ENCODE measurements around the gene MTIF2.
"Not testable (repeated sequence)": the region's sequence is repeated elsewhere in the genome, so short reads cannot be mapped to it uniquely, and the experiment has no call there.

The MTIF2 gene

GRCh38 chr2:55269645-55269990, 587 bp upstream of the MTIF2 start:
- no peak for TF ChIP-seq CTCF (IDR thresholded peaks at IDR 0.05; ENCODE audit: control insufficient read depth, insufficient read depth, low read depth, low read length, missing control alignments)
- peak overlapping the region; percentile 83 for H3K4me3 ChIP-seq (ENCODE audit: control insufficient read depth, low read depth, low read length)
- no peak for DNase-seq (ENCODE audit: low read depth)

GRCh38 chr2:55268288-55268906, 634 bp downstream of the MTIF2 start:
- no peak for TF ChIP-seq CTCF (IDR thresholded peaks at IDR 0.05; ENCODE audit: control insufficient read depth, insufficient read depth, low read depth, low read length, missing control alignments)
- H3K4me3 ChIP-seq (ENCODE audit: control insufficient read depth, low read depth, low read length), result peak overlapping the region; percentile 83
- DNase-seq (ENCODE audit: low read depth), result no peak

GRCh38 chr2:55259586-55259985, 9.4 kb downstream of the MTIF2 start:
- not testable (repeated sequence) for DNase-seq (ENCODE audit: low read depth); H3K4me3 ChIP-seq (ENCODE audit: control insufficient read depth, low read depth, low read length)

- no peak for TF ChIP-seq CTCF (IDR thresholded peaks at IDR 0.05; ENCODE audit: control insufficient read depth, insufficient read depth, low read depth, low read length, missing control alignments)
Measured at GRCh38 chr2:55252832-55253231, 16.2 kb downstream of the MTIF2 start.

GRCh38 chr2:55247025-55247424, 22.0 kb downstream of the MTIF2 start:
- no peak for TF ChIP-seq CTCF (IDR thresholded peaks at IDR 0.05; ENCODE audit: control insufficient read depth, insufficient read depth, low read depth, low read length, missing control alignments)

More at GRCh38 chr2:55252832-55253231, 16.2 kb downstream of the MTIF2 start:
- DNase-seq (ENCODE audit: low read depth), result no peak
- H3K4me3 ChIP-seq (ENCODE audit: control insufficient read depth, low read depth, low read length), result no peak overlapping the region

GRCh38 chr2:55245411-55245810, 23.6 kb downstream of the MTIF2 start:
- no peak for TF ChIP-seq CTCF (IDR thresholded peaks at IDR 0.05; ENCODE audit: control insufficient read depth, insufficient read depth, low read depth, low read length, missing control alignments)
- no peak overlapping the region for H3K4me3 ChIP-seq (ENCODE audit: control insufficient read depth, low read depth, low read length)
- DNase-seq (ENCODE audit: low read depth), result no peak

More at GRCh38 chr2:55247025-55247424, 22.0 kb downstream of the MTIF2 start:
- DNase-seq (ENCODE audit: low read depth), result no peak
- no peak overlapping the region for H3K4me3 ChIP-seq (ENCODE audit: control insufficient read depth, low read depth, low read length)

- no peak for DNase-seq (ENCODE audit: low read depth)
- TF ChIP-seq CTCF (IDR thresholded peaks at IDR 0.05; ENCODE audit: control insufficient read depth, insufficient read depth, low read depth, low read length, missing control alignments), result no peak
Measured at GRCh38 chr2:55242617-55243016, 26.4 kb downstream of the MTIF2 start.

GRCh38 chr2:55241582-55241981, 27.4 kb downstream of the MTIF2 start:
- DNase-seq (ENCODE audit: low read depth); H3K4me3 ChIP-seq (ENCODE audit: control insufficient read depth, low read depth, low read length): not testable (repeated sequence)

More at GRCh38 chr2:55242617-55243016, 26.4 kb downstream of the MTIF2 start:
- no peak overlapping the region for H3K4me3 ChIP-seq (ENCODE audit: control insufficient read depth, low read depth, low read length)
